ENCODE measurements around the gene ADGRG1. TPM values are rescaled to one million over a fixed set of nuclear protein-coding genes. Genes with fewer than 3 reads are reported as not detected.
A peak's percentile ranks its signal among the peaks of the same experiment; 100 is the strongest.

The ADGRG1 gene
- total RNA-seq, 3 donors from 2014 or later (not counting 1 experiment from before 2014, with no cell fraction given), result 830 to 949 (median 858) TPM

- peaks cover 5% of the 10 kb centered on the region for H3K4me1 ChIP-seq (ENCODE audit: control insufficient read depth, insufficient read depth, low read length)
- H3K27me3 ChIP-seq (ENCODE audit: control insufficient read depth, insufficient read depth, low read length), result no peaks in the 10 kb centered on the region
- H3K27me3 Mint-ChIP-seq (ENCODE audit: low read depth in 2 of 2), result no peaks in the 10 kb centered on the region
- DNase-seq (no peak), ATAC-seq (no peak)
- 90% methylated on average over 7 of the region's 7 CpGs for WGBS (ENCODE audit: insufficient coverage)
- intact Hi-C loops (cut with micrococcal nuclease), result no loop called here
- H3K9me3 ChIP-seq (ENCODE audit: control insufficient read depth, insufficient read depth, low read length), result no peaks in the 10 kb centered on the region
- H3K4me3 Mint-ChIP-seq, result no peak overlapping the region
- peak overlapping the region in 1 of 2 donors; percentile 10 for H3K27ac Mint-ChIP-seq
- no peaks in the 10 kb centered on the region for H3K9me3 Mint-ChIP-seq
- H3K36me3 Mint-ChIP-seq, result no peaks in the 10 kb centered on the region
- H3K4me3 ChIP-seq (ENCODE audit: low read length), result no peak overlapping the region
- H3K36me3 ChIP-seq (ENCODE audit: control insufficient read depth, insufficient read depth, low read length), result no peaks in the 10 kb centered on the region
- H3K27ac ChIP-seq (ENCODE audit: low read length), result no peak overlapping the region
- peaks cover 0 to 2% of the 10 kb centered on the region in 2 donors for H3K4me1 Mint-ChIP-seq
- TF ChIP-seq, protein P1, sequence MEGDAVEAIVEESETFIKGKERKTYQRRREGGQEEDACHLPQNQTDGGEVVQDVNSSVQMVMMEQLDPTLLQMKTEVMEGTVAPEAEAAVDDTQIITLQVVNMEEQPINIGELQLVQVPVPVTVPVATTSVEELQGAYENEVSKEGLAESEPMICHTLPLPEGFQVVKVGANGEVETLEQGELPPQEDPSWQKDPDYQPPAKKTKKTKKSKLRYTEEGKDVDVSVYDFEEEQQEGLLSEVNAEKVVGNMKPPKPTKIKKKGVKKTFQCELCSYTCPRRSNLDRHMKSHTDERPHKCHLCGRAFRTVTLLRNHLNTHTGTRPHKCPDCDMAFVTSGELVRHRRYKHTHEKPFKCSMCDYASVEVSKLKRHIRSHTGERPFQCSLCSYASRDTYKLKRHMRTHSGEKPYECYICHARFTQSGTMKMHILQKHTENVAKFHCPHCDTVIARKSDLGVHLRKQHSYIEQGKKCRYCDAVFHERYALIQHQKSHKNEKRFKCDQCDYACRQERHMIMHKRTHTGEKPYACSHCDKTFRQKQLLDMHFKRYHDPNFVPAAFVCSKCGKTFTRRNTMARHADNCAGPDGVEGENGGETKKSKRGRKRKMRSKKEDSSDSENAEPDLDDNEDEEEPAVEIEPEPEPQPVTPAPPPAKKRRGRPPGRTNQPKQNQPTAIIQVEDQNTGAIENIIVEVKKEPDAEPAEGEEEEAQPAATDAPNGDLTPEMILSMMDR (IDR thresholded peaks at IDR 0.05), result no peak
Observed at GRCh38 chr16:57699899-57700298, 71.5 kb downstream of the ADGRG1 start.

GRCh38 chr16:57700781-57701551 is 72.5 kb downstream of the ADGRG1 start:
- TF ChIP-seq, protein P1 (IDR thresholded peaks at IDR 0.05), result no peak
- H3K27ac ChIP-seq (ENCODE audit: low read length), result no peak overlapping the region
- no peak overlapping the region for H3K4me3 Mint-ChIP-seq
- H3K27me3 ChIP-seq (ENCODE audit: control insufficient read depth, insufficient read depth, low read length), result no peaks in the 10 kb centered on the region
- no peaks in the 10 kb centered on the region for H3K9me3 ChIP-seq (ENCODE audit: control insufficient read depth, insufficient read depth, low read length)
- no peaks in the 10 kb centered on the region for H3K4me1 Mint-ChIP-seq
- no peak overlapping the region for H3K4me3 ChIP-seq (ENCODE audit: low read length)
- no peaks in the 10 kb centered on the region for H3K27me3 Mint-ChIP-seq (ENCODE audit: low read depth in 2 of 2)
- no peak for DNase-seq
- 82% methylated on average over 9 of the region's 10 CpGs for WGBS (ENCODE audit: insufficient coverage)
- intact Hi-C loops (cut with micrococcal nuclease), result no loop called here
- no peaks in the 10 kb centered on the region for H3K4me1 ChIP-seq (ENCODE audit: control insufficient read depth, insufficient read depth, low read length)
- no peak overlapping the region for H3K27ac Mint-ChIP-seq
- no peaks in the 10 kb centered on the region for H3K36me3 ChIP-seq (ENCODE audit: control insufficient read depth, insufficient read depth, low read length)
- no peak for ATAC-seq
- no peaks in the 10 kb centered on the region for H3K36me3 Mint-ChIP-seq
- H3K9me3 Mint-ChIP-seq, result no peaks in the 10 kb centered on the region

DNA sequence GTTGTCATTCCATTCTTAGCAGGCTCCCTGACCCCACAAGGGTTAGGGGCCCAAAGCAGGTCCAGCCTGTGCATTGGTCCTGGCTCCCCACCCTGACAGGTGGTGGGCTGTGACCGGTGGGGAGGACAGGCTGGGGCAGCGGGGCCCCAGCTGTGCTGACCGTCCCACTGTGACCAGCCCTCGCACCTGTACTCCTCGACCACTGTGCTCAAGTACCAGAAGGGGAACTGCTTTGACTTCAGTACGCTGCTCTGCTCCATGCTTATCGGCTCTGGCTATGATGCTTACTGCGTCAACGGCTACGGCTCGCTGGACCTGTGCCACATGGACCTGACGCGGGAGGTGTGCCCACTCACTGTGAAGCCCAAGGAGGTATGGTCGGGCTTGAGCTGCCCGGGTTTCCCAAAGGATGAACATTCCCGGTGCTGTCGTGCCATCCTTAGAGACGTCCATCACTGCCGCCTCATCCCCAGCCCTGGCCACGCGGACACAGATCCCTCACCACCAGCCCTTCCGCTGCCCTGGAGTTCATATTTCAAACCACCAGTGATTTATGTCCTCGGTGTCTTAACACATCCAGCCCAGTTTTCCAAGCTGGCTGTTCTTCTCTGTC is 73.4 kb downstream of the ADGRG1 start:
- Histone ChIP-seq H3K27me3 (ENCODE audit: control insufficient read depth, insufficient read depth, low read length) (no peaks in the 10 kb centered on the region), H3K27ac (ENCODE audit: low read length) (no peak overlapping the region), H3K4me1 (ENCODE audit: control insufficient read depth, insufficient read depth, low read length) (no peaks in the 10 kb centered on the region), H3K4me3 (ENCODE audit: low read length) (no peak overlapping the region), H3K36me3 (ENCODE audit: control insufficient read depth, insufficient read depth, low read length) (no peaks in the 10 kb centered on the region), H3K9me3 (ENCODE audit: control insufficient read depth, insufficient read depth, low read length) (no peaks in the 10 kb centered on the region)
- DNase-seq (no peak), ATAC-seq (no peak)
- H3K36me3 Mint-ChIP-seq, result no peaks in the 10 kb centered on the region
- no peak overlapping the region for H3K4me3 Mint-ChIP-seq
- H3K4me1 Mint-ChIP-seq, result no peaks in the 10 kb centered on the region
- no peak overlapping the region for H3K27ac Mint-ChIP-seq
- H3K27me3 Mint-ChIP-seq (ENCODE audit: low read depth in 2 of 2), result no peaks in the 10 kb centered on the region
- no peaks in the 10 kb centered on the region for H3K9me3 Mint-ChIP-seq
- TF ChIP-seq, protein P1 (IDR thresholded peaks at IDR 0.05), result no peak
- intact Hi-C loops (cut with micrococcal nuclease), result no loop called here
- 89% methylated on average over 23 of the region's 23 CpGs for WGBS (ENCODE audit: insufficient coverage)
